Loucy (cell line): Measurements from ENCODE around the gene RPL22.

Source experiments
- H2AFZ ChIP-seq: fragments of 200-600 bp; sonication (generic); 2 replicates; pipeline ENCODE4 v1.6.0; 2016; ENCODE audit warnings: antibody characterized with exemption, mild to moderate bottlenecking, low read length, moderate library complexity
- H3F3A ChIP-seq: fragments of 200-600 bp; 2 replicates; pipeline ENCODE4 v1.6.0; 2016; ENCODE audit warnings: antibody characterized with exemption, low read depth, mild to moderate bottlenecking
- H3K27me3 ChIP-seq: fragments of 200-600 bp; sonication (generic); 2 replicates; pipeline ENCODE4 v1.6.1; 2014; ENCODE audit warnings: low read length, mild to moderate bottlenecking; ENCODE audit not compliant: insufficient read depth, poor library complexity, severe bottlenecking
- H3K36me3 ChIP-seq: fragments of 200-600 bp; sonication (generic); 2 replicates; pipeline ENCODE4 v1.6.1; 2016; ENCODE audit warnings: low read length; ENCODE audit not compliant: insufficient read depth
- H3K4me1 ChIP-seq: fragments of 200-600 bp; sonication (generic); 2 replicates; pipeline ENCODE4 v1.5.1; 2014; ENCODE audit warnings: low read length, mild to moderate bottlenecking; ENCODE audit not compliant: insufficient read depth, poor library complexity, severe bottlenecking
- H3K4me2 ChIP-seq: fragments of 200-600 bp; sonication (generic); 2 replicates; pipeline ENCODE4 v1.6.0; 2014; ENCODE audit warnings: antibody characterized with exemption, low read length, low read depth, mild to moderate bottlenecking; ENCODE audit not compliant: poor library complexity, severe bottlenecking
- H3K4me3 ChIP-seq: fragments of 200-600 bp; sonication (generic); 2 replicates; pipeline ENCODE4 v1.5.1; 2014; ENCODE audit warnings: low read length, mild to moderate bottlenecking, mixed read lengths; ENCODE audit not compliant: poor library complexity, severe bottlenecking
- H3K79me2 ChIP-seq: fragments of 200-600 bp; sonication (generic); 2 replicates; pipeline ENCODE4 v1.6.1; 2014; ENCODE audit warnings: low read length; ENCODE audit not compliant: insufficient read depth
- H3K9ac ChIP-seq: fragments of 200-600 bp; sonication (generic); 2 replicates; pipeline ENCODE4 v1.6.0; 2014; ENCODE audit warnings: mild to moderate bottlenecking, low read depth, low read length, moderate library complexity; ENCODE audit not compliant: poor library complexity, severe bottlenecking
- H3K9me2 ChIP-seq: fragments of 200-600 bp; sonication (generic); replicated peaks from 2 replicates; pipeline ENCODE4 v1.6.1; 2016; ENCODE audit warnings: low read depth, low read length, mixed read lengths
- H3K9me3 ChIP-seq: fragments of 200-600 bp; sonication (generic); 2 replicates; pipeline ENCODE4 v1.6.1; 2014; ENCODE audit warnings: mild to moderate bottlenecking, antibody characterized with exemption, low read length, low read depth; ENCODE audit not compliant: insufficient read depth
- H4K20me1 ChIP-seq: fragments of 200-600 bp; sonication (generic); 2 replicates; pipeline ENCODE4 v1.6.0; 2014; ENCODE audit warnings: antibody characterized with exemption, low read length, mild to moderate bottlenecking; ENCODE audit not compliant: insufficient read depth, poor library complexity, severe bottlenecking
- CTCF ChIP-seq: fragments of 200-600 bp; sonication (generic); conservative IDR thresholded peaks from 2 replicates; pipeline ENCODE4 v1.5.1; 2014; ENCODE audit warnings: mild to moderate bottlenecking, antibody characterized with exemption, low read length
- EZH2phosphoT487 ChIP-seq: fragments of 200-600 bp; IDR thresholded peaks from 2 replicates; pipeline ENCODE4 v1.6.1; 2018; ENCODE audit warnings: antibody characterized with exemption, mild to moderate bottlenecking, moderate library complexity, borderline replicate concordance

RPL22 gene

GRCh38 chr1:6143395-6143794 lies 56.0 kb downstream of the RPL22 start:
- H3K9me2 ChIP-seq = no peaks in the 10 kb centered on the region
- H3K4me2 ChIP-seq = no peak overlapping the region

DNA sequence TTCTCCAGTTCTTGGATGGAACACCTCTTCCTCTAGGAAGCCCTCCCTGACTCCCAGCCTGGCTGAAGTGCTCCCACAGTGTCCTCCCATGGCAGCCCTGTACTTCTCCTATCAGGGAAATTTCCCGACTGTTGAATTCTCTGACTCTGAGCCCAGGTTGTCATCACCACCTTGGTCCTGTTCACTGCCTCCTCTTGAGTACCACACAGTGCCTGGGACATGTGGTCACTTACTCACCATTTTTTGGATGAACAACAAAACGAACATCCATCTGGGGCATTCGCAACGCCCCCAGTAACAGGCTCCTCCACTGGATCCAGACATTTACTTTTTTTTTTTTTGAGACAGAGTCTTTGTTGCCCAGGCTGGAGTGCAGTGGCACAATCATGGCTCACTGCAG lies 56.7 kb downstream of the RPL22 start:
- no peaks in the 10 kb centered on the region for H3K79me2 ChIP-seq
- H3F3A ChIP-seq = no peaks in the 10 kb centered on the region
- TF ChIP-seq EZH2phosphoT487 (no peak), CTCF (no peak)
- H3K9me2 ChIP-seq = no peaks in the 10 kb centered on the region
- H3K4me3 ChIP-seq = no peak overlapping the region
- no peaks in the 10 kb centered on the region for H3K27me3 ChIP-seq
- H3K4me1 ChIP-seq = no peaks in the 10 kb centered on the region
- no peak overlapping the region for H3K4me2 ChIP-seq
- H3K9ac ChIP-seq = no peak overlapping the region
- H3K36me3 ChIP-seq = no peaks in the 10 kb centered on the region
- no peaks in the 10 kb centered on the region for H4K20me1 ChIP-seq
- no peak overlapping the region for H2AFZ ChIP-seq
- no peaks in the 10 kb centered on the region for H3K9me3 ChIP-seq

More at GRCh38 chr1:6143395-6143794, 56.0 kb downstream of the RPL22 start:
- Histone ChIP-seq H3K27me3 (no peaks in the 10 kb centered on the region), H3K9me3 (no peaks in the 10 kb centered on the region), H3K4me1 (no peaks in the 10 kb centered on the region), H3K9ac (no peak overlapping the region), H4K20me1 (no peaks in the 10 kb centered on the region), H2AFZ (no peak overlapping the region), H3K79me2 (no peaks in the 10 kb centered on the region), H3F3A (no peaks in the 10 kb centered on the region), H3K4me3 (no peak overlapping the region), H3K36me3 (no peaks in the 10 kb centered on the region)
- TF ChIP-seq CTCF = no peak
- TF ChIP-seq EZH2phosphoT487 = no peak

DNA sequence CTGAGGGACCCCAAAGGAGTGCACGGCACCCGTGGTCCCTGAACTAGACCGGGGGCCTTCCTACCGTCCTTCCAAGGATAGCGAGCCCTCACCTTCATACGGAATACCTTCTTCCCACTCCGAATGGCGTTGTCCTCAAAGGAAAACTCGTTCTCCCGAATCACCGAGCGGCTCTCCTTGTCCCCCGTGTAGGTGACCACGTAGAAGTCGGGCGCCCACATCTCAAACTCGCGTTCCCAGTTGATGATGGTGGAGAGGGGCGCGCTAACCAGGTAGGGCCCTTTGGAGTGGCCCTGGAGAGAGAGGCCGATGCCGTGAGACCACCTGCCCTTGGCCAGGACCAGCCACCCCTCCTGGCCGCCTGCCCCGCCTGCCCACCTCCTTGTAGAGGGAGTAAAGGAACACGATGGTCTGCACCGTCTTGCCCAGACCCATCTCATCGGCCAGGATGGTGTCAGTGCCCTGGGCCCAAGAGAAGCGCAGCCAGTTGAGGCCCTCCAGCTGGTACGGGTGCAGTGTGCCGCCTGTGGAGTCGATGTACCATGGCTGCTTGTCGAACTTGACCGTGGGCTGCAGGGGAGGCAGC lies 57.3 kb downstream of the RPL22 start:
- Histone ChIP-seq H3K27me3 (no peaks in the 10 kb centered on the region), H3K4me2 (no peak overlapping the region), H4K20me1 (no peaks in the 10 kb centered on the region), H3K9ac (no peak overlapping the region), H3K4me3 (no peak overlapping the region), H3K9me2 (no peaks in the 10 kb centered on the region), H3K36me3 (no peaks in the 10 kb centered on the region), H2AFZ (no peak overlapping the region), H3K4me1 (no peaks in the 10 kb centered on the region), H3K79me2 (no peaks in the 10 kb centered on the region), H3F3A (no peaks in the 10 kb centered on the region), H3K9me3 (no peaks in the 10 kb centered on the region)
- TF ChIP-seq EZH2phosphoT487 (no peak), CTCF (no peak)
